A549 (cell line): ENCODE measurements around the gene KCNJ6.

ENCODE experiments used
- CBX2 ChIP-seq: fragments of 200-600 bp; sonication (generic); IDR thresholded peaks from 2 replicates; pipeline ENCODE4 v1.6.1; 2016; ENCODE audit warnings: low read depth, mild to moderate bottlenecking, borderline replicate concordance
- CTCF ChIP-seq: fragments of >200 bp; sonication (Bioruptor Twin); formaldehyde crosslinking; IDR thresholded peaks from 3 replicates; pipeline ENCODE4 v1.5.1; 2016
- ESRRA ChIP-seq: fragments of 150-350 bp; IDR thresholded peaks from 2 replicates; pipeline ENCODE4 v1.6.1; 2014; ENCODE audit warnings: mild to moderate bottlenecking, low read length, borderline replicate concordance
- HDAC2 ChIP-seq: fragments of 200-600 bp; sonication (generic); IDR thresholded peaks from 2 replicates; pipeline ENCODE4 v1.6.1; 2016
- HOXA7 ChIP-seq: fragments of 250-450 bp; sonication (Bioruptor Pico); IDR thresholded peaks from 2 replicates; pipeline ENCODE4 v1.5.0; 2020; ENCODE audit warnings: mild to moderate bottlenecking, moderate library complexity
- KDM5A ChIP-seq: fragments of 200-600 bp; sonication (generic); IDR thresholded peaks from 2 replicates; pipeline ENCODE4 v1.6.1; 2016; ENCODE audit warnings: antibody characterized with exemption, mild to moderate bottlenecking
- MAFK ChIP-seq: fragments of 450-650 bp; IDR thresholded peaks from 2 replicates; pipeline ENCODE4 v1.6.1; 2014; ENCODE audit not compliant: partially characterized antibody
- MAX ChIP-seq: IDR thresholded peaks from 2 replicates; pipeline ENCODE4 v1.6.1; 2012
- POLR2A ChIP-seq: IDR thresholded peaks from 2 replicates; pipeline ENCODE4 v1.6.1; 2012; ENCODE audit warnings: mild to moderate bottlenecking, low read length
- POLR2AphosphoS2 ChIP-seq: conservative IDR thresholded peaks from 2 replicates; pipeline ENCODE4 v1.6.1; 2012; ENCODE audit warnings: low read length, improper control_type of control experiment, inconsistent platforms
- RAD21 ChIP-seq, 2 experiments: fragments of >200 bp in 1 of 2; sonication (Bioruptor Twin) in 1 of 2; formaldehyde crosslinking in 1 of 2; IDR thresholded peaks in 1 of 2; conservative IDR thresholded peaks in 1 of 2; 2 replicates in 1 of 2; 3 replicates in 1 of 2; pipeline ENCODE4 v1.6.1; 2012 to 2018; ENCODE audit warnings: inconsistent platforms in 1 of 2
- SMC3 ChIP-seq: fragments of >200 bp; sonication (Bioruptor Twin); formaldehyde crosslinking; IDR thresholded peaks from 3 replicates; pipeline ENCODE4 v1.6.1; 2018; ENCODE audit warnings: inconsistent platforms
- ZC3H11A ChIP-seq: fragments of 450-650 bp; IDR thresholded peaks from 2 replicates; pipeline ENCODE4 v1.6.1; 2014; ENCODE audit warnings: antibody characterized with exemption, mild to moderate bottlenecking

- no peak for TF ChIP-seq CTCF
- TF ChIP-seq POLR2A, result no peak
- TF ChIP-seq POLR2AphosphoS2, result no peak
- TF ChIP-seq RAD21 (conservative IDR thresholded peaks at IDR 0.05 in 1 of 2, IDR thresholded peaks at IDR 0.05 in 1 of 2), result no peak
- no peak for TF ChIP-seq SMC3
- TF ChIP-seq MAX, result no peak
- no peak for TF ChIP-seq HOXA7 (CRISPR knock-in tag)
- TF ChIP-seq ZC3H11A, result no peak
- TF ChIP-seq KDM5A, result no peak
- no peak for TF ChIP-seq MAFK
- no peak for TF ChIP-seq ESRRA
- TF ChIP-seq CBX2, result no peak
- TF ChIP-seq HDAC2, result no peak
These were observed 332 bp downstream of the KCNJ6 start for GRCh38 chr21:37915941-37916309.
